ENCODE data around the gene SOX11.

The SOX11 gene

DNA sequence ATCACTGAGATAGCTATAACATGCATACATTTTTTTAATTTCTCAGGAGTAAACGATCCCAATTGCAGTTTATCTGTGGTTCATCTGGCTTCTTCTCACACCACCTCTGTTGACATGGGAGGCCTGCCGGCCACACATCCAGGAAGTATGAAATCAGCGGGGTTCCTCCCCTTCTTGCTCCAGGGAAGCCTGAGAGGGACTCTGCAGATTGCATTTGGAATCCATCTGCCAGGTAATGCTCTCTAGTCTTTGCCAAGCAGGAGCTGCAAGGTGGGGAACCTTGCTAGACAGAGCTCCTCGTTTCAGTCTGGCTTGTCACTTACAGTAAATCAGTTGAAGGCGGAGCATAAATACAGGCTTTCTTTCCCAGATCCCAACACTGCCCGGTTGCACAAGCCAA, 49.9 kb downstream of the SOX11 start:
- H3K9me3 ChIP-seq (ENCODE audit: control extremely low read depth in 1 of 5, control insufficient read depth in 4 of 5, insufficient read depth in 2 of 5, low read depth in 1 of 5, low read length in 4 of 5) = peaks cover 0 to 2% (median 0%) of the 10 kb centered on the region in 5 experiments
- H3K36me3 ChIP-seq (ENCODE audit: control insufficient read depth in 4 of 4, insufficient read depth in 4 of 4, low read length in 3 of 4) = no peaks in the 10 kb centered on the region
- DNase-seq = no peak
- H3K4me1 ChIP-seq (ENCODE audit: control extremely low read depth in 1 of 4, control insufficient read depth in 4 of 4, insufficient read depth in 4 of 4, low read length in 3 of 4) = no peaks in the 10 kb centered on the region
- CTCF ChIA-PET = no interaction called here
- no peak overlapping the region for H3K4me3 ChIP-seq (ENCODE audit: control insufficient read depth in 1 of 7, extremely low read depth in 1 of 7, insufficient read depth in 4 of 7, low read depth in 2 of 7, low read length in 6 of 7)
- H3K27ac ChIP-seq (ENCODE audit: insufficient read depth in 1 of 2, low read depth in 1 of 2, low read length in 2 of 2, poor library complexity in 1 of 2, severe bottlenecking in 2 of 2) = no peak overlapping the region
- 74% methylated on average over 6 of the region's 6 CpGs for WGBS (ENCODE audit: insufficient coverage)
- POLR2A ChIA-PET = no interaction called here
- peaks cover 0 to 2% (median 0%) of the 10 kb centered on the region in 5 experiments for H3K27me3 ChIP-seq (replicated peaks in 2 of 5; ENCODE audit: control insufficient read depth in 4 of 5, insufficient read depth in 5 of 5, low read length in 4 of 5)

GRCh38 chr2:5748391-5748790, 56.2 kb downstream of the SOX11 start:
- POLR2A ChIA-PET = no interaction called here
- no peaks in the 10 kb centered on the region for H3K36me3 ChIP-seq (ENCODE audit: control insufficient read depth in 4 of 4, insufficient read depth in 4 of 4, low read length in 3 of 4)
- no peak overlapping the region for H3K4me3 ChIP-seq (ENCODE audit: control insufficient read depth in 1 of 7, extremely low read depth in 1 of 7, insufficient read depth in 4 of 7, low read depth in 2 of 7, low read length in 6 of 7)
- no peaks in the 10 kb centered on the region for H3K4me1 ChIP-seq (ENCODE audit: control extremely low read depth in 1 of 4, control insufficient read depth in 4 of 4, insufficient read depth in 4 of 4, low read length in 3 of 4)
- 88% methylated on average over 2 of the region's 2 CpGs for WGBS (ENCODE audit: insufficient coverage)
- H3K27me3 ChIP-seq (replicated peaks in 2 of 5; ENCODE audit: control insufficient read depth in 4 of 5, insufficient read depth in 5 of 5, low read length in 4 of 5) = no peaks in the 10 kb centered on the region
- DNase-seq = no peak
- H3K9me3 ChIP-seq (ENCODE audit: control extremely low read depth in 1 of 5, control insufficient read depth in 4 of 5, insufficient read depth in 2 of 5, low read depth in 1 of 5, low read length in 4 of 5) = no peaks in the 10 kb centered on the region
- CTCF ChIA-PET = no interaction called here
- no peak overlapping the region for H3K27ac ChIP-seq (ENCODE audit: insufficient read depth in 1 of 2, low read depth in 1 of 2, low read length in 2 of 2, poor library complexity in 1 of 2, severe bottlenecking in 2 of 2)

DNA sequence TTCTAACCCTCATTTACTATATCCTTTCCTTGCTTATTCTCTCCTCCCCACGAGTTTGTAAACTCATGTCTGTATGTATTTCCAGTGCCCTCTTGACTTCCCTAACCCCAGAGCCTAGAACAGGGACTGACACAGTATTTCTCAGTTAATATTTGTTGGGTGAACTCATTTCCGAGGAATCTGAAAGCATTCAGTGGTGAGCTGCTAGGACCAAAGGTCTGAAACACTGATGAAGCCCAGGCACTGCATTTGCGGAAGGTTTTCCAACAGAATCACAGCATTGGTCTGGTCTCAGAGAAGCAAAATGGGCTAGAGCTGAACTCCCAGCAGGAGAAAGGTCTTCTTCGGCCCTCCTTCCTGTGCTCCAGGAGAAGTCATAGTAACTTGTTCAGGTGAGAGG, 56.8 kb downstream of the SOX11 start:
- Histone ChIP-seq H3K27ac (ENCODE audit: insufficient read depth in 1 of 2, low read depth in 1 of 2, low read length in 2 of 2, poor library complexity in 1 of 2, severe bottlenecking in 2 of 2) (no peak overlapping the region), H3K27me3 (replicated peaks in 2 of 5; ENCODE audit: control insufficient read depth in 4 of 5, insufficient read depth in 5 of 5, low read length in 4 of 5) (no peaks in the 10 kb centered on the region), H3K4me3 (ENCODE audit: control insufficient read depth in 1 of 7, extremely low read depth in 1 of 7, insufficient read depth in 4 of 7, low read depth in 2 of 7, low read length in 6 of 7) (no peak overlapping the region), H3K4me1 (ENCODE audit: control extremely low read depth in 1 of 4, control insufficient read depth in 4 of 4, insufficient read depth in 4 of 4, low read length in 3 of 4) (no peaks in the 10 kb centered on the region), H3K36me3 (ENCODE audit: control insufficient read depth in 4 of 4, insufficient read depth in 4 of 4, low read length in 3 of 4) (no peaks in the 10 kb centered on the region), H3K9me3 (ENCODE audit: control extremely low read depth in 1 of 5, control insufficient read depth in 4 of 5, insufficient read depth in 2 of 5, low read depth in 1 of 5, low read length in 4 of 5) (no peaks in the 10 kb centered on the region)
- ChIA-PET POLR2A (interaction anchor here (0.6 kb wide), 1 partner anchor 794 kb away, joined by 3 read pairs; no protein-coding TSS in a partner anchor), CTCF (no interaction called here)
- DNase-seq = no peak
- WGBS (ENCODE audit: insufficient coverage) = 87% methylated on average over 4 of the region's 4 CpGs

DNA sequence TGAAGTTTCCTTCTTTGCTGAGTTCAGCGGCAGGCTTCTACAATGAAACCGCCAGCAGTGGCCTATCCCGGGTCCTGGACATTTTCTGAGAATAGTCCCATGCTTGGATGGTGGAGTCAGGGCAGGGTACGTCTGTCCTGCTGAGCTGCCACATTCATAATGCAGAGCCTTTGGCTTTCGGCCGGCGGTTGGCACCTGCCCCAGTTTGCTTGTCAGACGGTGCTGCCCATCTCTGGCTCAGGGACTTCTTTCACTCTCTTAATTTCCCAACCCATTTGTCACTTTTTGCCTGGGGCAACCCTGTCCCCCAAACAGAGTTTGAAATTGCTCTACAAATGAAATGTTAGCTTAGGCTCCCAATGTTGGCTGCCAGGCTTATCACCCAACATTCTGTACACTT, 57.2 kb downstream of the SOX11 start:
- Histone ChIP-seq H3K36me3 (ENCODE audit: control insufficient read depth in 4 of 4, insufficient read depth in 4 of 4, low read length in 3 of 4) (no peaks in the 10 kb centered on the region), H3K27ac (ENCODE audit: insufficient read depth in 1 of 2, low read depth in 1 of 2, low read length in 2 of 2, poor library complexity in 1 of 2, severe bottlenecking in 2 of 2) (no peak overlapping the region), H3K4me3 (ENCODE audit: control insufficient read depth in 1 of 7, extremely low read depth in 1 of 7, insufficient read depth in 4 of 7, low read depth in 2 of 7, low read length in 6 of 7) (no peak overlapping the region), H3K27me3 (replicated peaks in 2 of 5; ENCODE audit: control insufficient read depth in 4 of 5, insufficient read depth in 5 of 5, low read length in 4 of 5) (peaks cover 0 to 2% (median 0%) of the 10 kb centered on the region in 5 experiments), H3K4me1 (ENCODE audit: control extremely low read depth in 1 of 4, control insufficient read depth in 4 of 4, insufficient read depth in 4 of 4, low read length in 3 of 4) (no peaks in the 10 kb centered on the region), H3K9me3 (ENCODE audit: control extremely low read depth in 1 of 5, control insufficient read depth in 4 of 5, insufficient read depth in 2 of 5, low read depth in 1 of 5, low read length in 4 of 5) (no peaks in the 10 kb centered on the region)
- WGBS (ENCODE audit: insufficient coverage) = 99% methylated on average over 8 of the region's 8 CpGs
- no peak for DNase-seq
- CTCF ChIA-PET = no interaction called here
- POLR2A ChIA-PET = interaction anchor here (0.6 kb wide), 1 partner anchor 794 kb away, joined by 3 read pairs; no protein-coding TSS in a partner anchor

Data from common myeloid progenitor, CD34-positive (primary cell).